Measurements from ENCODE around the gene MXI1. TPM values are rescaled to one million over a fixed set of nuclear protein-coding genes. Genes with fewer than 3 reads are reported as not detected.

MXI1 gene
- total and polyA plus RNA-seq, 12 donors, result 21.4 to 69.8 (median 38.6) TPM

DNA sequence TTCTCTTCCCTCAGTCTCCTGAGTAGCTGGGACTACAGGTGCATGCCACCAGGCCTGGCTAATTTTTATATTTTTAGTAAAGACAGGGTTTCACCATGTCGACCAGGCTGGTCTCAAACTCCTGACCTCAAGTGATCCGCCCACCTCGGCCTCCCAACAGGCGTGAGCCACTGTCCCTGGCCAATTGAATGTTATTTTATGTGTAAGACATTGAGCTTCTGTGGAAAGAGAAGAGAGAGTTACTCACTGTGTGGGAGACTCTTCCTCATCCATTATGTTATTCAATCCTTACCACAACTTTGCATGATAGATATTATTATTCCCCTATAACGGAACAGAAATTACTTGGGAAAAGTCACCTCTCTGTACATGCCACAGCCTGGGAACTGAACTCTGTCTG lies 32.6 kb upstream of the MXI1 start:
- H3K9me3 ChIP-seq (replicated peaks in 1 of 3), result no peaks in the 10 kb centered on the region
- intact Hi-C loops (cut with DNase I), result no loop called here
- TF ChIP-seq, protein P1, sequence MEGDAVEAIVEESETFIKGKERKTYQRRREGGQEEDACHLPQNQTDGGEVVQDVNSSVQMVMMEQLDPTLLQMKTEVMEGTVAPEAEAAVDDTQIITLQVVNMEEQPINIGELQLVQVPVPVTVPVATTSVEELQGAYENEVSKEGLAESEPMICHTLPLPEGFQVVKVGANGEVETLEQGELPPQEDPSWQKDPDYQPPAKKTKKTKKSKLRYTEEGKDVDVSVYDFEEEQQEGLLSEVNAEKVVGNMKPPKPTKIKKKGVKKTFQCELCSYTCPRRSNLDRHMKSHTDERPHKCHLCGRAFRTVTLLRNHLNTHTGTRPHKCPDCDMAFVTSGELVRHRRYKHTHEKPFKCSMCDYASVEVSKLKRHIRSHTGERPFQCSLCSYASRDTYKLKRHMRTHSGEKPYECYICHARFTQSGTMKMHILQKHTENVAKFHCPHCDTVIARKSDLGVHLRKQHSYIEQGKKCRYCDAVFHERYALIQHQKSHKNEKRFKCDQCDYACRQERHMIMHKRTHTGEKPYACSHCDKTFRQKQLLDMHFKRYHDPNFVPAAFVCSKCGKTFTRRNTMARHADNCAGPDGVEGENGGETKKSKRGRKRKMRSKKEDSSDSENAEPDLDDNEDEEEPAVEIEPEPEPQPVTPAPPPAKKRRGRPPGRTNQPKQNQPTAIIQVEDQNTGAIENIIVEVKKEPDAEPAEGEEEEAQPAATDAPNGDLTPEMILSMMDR (IDR thresholded peaks at IDR 0.05), result no peak
- no peak for TF ChIP-seq POLR2A (IDR thresholded peaks at IDR 0.05)
- peaks cover 0 to 5% of the 10 kb centered on the region in 2 donors for H3K4me1 ChIP-seq (replicated peaks in 1 of 2)
- WGBS, 4 donors, result 91 to 98% (median 92%) methylated on average over 5 of the region's 5 CpGs
- H3K27me3 ChIP-seq, result peaks cover 24% of the 10 kb centered on the region
- DNase-seq, result no peak
- no peaks in the 10 kb centered on the region for H3K36me3 ChIP-seq (replicated peaks in 1 of 2)
- H3K4me3 ChIP-seq, result no peak overlapping the region
- no peak overlapping the region for H3K27ac ChIP-seq

DNA sequence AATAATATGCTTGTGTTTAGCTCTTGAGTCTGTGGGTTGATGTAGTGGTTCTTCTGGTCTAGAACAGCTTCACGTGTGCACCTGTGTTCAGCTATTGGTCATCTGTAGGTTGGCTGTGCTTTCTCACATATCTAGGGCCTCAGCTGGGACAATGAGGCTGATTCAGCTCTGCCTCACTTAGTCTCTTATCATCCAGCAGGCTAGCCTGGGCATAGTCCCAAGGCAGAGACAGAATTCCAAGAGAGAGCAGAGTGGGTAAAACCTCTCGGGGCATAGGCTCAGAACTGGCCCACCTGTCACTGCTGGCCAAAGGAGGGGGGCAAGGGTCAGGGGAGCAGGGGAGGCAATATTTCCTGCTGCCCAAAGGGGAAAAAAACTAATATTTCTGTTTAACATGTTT lies 32.0 kb upstream of the MXI1 start:
- 85 to 91% (median 87%) methylated on average over 2 of the region's 2 CpGs for WGBS, 4 donors

DNA sequence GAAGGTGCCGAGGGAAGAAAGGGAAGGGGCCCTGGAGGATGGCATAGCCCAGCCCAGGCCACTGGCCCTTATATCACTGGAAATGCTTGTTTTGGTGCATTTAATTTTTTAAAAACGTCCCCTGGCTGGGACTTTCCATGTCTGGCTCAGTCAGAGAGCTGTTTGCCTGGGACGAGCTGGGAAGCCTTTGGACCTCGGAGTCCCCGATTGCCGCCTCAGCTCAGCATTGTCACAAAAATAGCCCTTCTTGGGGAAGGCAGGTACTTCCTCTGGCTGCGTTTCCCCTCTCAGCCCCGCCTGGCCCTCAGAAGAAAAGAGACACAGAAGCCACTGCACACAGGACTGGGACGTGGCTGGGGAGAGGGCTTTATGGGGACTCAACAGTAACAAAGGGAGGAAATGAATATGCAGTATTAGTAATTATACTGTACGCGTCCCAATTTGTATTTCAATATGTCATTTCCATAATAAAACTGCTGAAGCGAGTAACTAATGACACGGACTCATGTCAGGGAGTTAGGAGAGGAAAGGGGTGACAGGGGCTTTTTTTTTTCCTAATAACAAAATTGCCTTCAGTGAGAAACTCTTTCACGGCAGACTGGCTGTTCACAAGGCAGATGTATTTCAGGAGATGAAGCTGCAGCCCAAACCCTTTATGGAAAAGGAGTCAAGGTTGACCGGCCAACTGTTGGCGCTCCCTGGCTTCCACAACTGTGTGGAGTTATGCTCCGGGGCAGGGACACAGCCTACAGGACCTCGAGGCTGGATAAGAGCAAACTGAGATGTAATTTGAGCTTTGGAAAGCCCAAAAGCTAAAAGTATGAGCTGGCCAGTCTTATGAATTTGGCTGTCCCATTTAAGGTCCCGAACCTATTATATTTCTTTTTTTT lies 31.0 kb upstream of the MXI1 start:
- Histone ChIP-seq H3K4me3 (no peak overlapping the region), H3K4me1 (replicated peaks in 1 of 2) (no peaks in the 10 kb centered on the region), H3K27ac (no peak overlapping the region), H3K9me3 (replicated peaks in 1 of 3) (no peaks in the 10 kb centered on the region), H3K27me3 (peaks cover 18% of the 10 kb centered on the region), H3K36me3 (replicated peaks in 1 of 2) (no peaks in the 10 kb centered on the region)
- 51 to 58% (median 52%) methylated on average over 19 of the region's 19 CpGs for WGBS, 4 donors
- intact Hi-C loops (cut with DNase I), result no loop called here
- no peak for TF ChIP-seq POLR2A (IDR thresholded peaks at IDR 0.05)
- TF ChIP-seq, protein P1 (IDR thresholded peaks at IDR 0.05), result no peak
- DNase-seq, result no peak

More for the DNA sequence above, 32.0 kb upstream of the MXI1 start:
- no peaks in the 10 kb centered on the region for H3K9me3 ChIP-seq (replicated peaks in 1 of 3)
- H3K4me3 ChIP-seq, result no peak overlapping the region
- peaks cover 0 to 1% of the 10 kb centered on the region in 2 donors for H3K4me1 ChIP-seq (replicated peaks in 1 of 2)
- no peak for DNase-seq
- H3K36me3 ChIP-seq (replicated peaks in 1 of 2), result no peaks in the 10 kb centered on the region
- TF ChIP-seq POLR2A (IDR thresholded peaks at IDR 0.05), result no peak
- TF ChIP-seq, protein P1 (IDR thresholded peaks at IDR 0.05), result no peak
- H3K27me3 ChIP-seq, result peaks cover 18% of the 10 kb centered on the region
- H3K27ac ChIP-seq, result no peak overlapping the region
- intact Hi-C loops (cut with DNase I), result no loop called here

DNA sequence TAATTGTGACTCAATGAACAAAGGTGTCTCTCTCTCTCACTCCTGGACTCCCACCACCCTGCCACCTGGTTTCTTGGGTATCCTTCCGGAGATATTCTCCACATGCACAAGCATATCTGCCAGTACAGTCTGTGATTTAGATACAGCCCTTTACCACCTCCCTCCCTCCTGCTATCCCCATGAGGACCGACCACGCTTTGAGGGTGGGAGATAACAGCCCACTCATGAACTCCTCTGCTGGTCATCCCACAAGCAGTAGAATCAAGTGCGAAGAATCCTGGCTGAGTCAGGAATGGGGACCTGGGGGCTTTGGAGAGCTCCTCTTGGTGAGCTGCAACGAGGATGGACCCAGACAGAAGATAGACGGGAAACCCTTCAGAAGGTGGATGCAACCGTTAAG lies 28.2 kb upstream of the MXI1 start:
- Histone ChIP-seq H3K4me3 (no peak overlapping the region), H3K4me1 (replicated peaks in 1 of 2) (no peaks in the 10 kb centered on the region), H3K27ac (no peak overlapping the region), H3K9me3 (replicated peaks in 1 of 3) (no peaks in the 10 kb centered on the region), H3K27me3 (no peaks in the 10 kb centered on the region), H3K36me3 (replicated peaks in 1 of 2) (no peaks in the 10 kb centered on the region)
- TF ChIP-seq, protein P1 (IDR thresholded peaks at IDR 0.05), result no peak
- no peak for TF ChIP-seq POLR2A (IDR thresholded peaks at IDR 0.05)
- DNase-seq, result no peak
- 79 to 89% (median 82%) methylated on average over 7 of the region's 7 CpGs for WGBS, 4 donors
- intact Hi-C loops (cut with DNase I), result no loop called here
